ENCODE measurements around the gene CSF1.

Gene CSF1

DNA sequence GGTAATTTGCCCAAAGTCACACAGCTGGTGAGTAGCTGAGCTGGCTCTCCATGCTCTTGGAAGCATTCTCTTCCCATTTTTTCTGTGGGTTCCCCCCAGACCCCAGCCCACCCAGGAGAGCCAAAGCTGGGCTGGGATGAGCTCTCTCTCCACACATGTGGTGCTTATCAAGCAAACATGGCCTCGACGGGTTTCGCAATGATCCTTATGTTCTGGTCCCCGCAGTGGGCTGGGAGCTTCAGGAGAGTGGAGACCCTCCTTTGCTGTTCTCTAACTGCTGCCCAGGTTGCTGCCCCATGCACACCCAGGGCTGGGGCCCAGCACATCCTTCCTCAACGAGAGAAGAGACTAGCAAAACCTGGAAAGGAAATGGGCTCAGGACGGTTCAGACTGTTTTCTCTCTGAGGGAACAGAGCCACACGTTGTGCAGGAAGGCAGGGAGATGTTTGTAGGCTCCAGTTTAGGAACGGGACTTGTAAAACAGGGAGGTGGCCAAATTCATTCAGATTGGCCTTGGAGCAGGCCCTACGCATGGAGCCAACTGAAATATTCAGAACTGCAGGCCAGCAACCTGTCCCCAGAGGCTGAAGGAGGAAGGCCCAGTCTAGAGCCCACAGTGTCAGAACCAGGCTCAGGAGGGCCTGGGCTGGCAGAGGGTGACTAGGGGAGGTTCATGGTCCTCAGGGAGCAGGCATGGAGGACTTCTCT, 27.2 kb upstream of the CSF1 start:
- no peak for DNase-seq

DNA sequence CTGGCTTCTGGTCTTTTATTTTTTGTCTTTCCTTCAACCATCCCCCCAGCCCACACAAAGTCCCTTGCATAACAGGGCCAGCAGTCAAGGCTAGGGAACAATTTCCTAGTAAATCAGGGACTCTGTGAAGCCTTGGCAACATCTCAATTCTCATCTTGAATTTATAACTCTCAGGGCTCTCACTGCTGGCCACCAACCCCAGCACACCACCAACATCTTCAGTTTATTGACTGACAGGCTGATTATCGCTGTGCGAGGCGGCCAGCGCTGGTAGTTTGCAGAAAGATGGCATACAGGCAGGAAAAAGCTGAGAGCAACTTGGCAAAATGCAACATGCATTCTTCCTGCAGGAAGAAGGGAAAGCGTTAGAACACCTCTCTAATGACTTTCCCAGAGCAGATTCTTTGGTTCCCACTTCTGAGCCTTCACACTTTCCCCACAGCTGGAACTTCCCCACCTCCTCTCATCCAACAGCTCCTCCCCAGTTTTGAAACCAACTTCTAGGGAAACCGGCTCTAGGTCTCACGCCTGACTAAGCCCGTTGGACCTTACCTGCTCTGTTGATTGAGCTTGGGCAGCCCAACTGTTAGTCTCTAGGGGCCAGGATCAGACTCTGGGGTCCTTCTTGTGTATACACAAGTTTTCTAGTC, 26.3 kb upstream of the CSF1 start:
- DNase-seq: no peak

DNA sequence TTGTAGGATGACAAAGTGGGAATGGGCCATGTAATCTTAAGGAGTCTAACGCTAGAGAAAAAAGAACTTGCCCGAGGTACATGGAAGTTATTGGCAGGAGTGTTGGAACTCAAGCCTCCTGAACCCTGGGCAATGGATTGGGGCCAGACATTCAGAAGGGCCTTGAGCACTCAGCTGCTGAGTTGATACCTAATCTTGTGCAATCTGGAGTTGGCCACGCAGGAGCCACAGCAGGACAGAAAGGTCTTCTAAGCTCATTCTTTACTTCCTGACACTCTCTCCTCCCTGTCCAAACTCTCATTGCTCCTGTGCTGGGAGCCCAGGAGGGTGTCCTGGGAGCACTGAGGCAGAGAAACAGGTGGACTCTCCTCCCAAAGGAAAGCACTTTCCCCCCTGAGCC, 25.1 kb upstream of the CSF1 start:
- no peak for DNase-seq

DNA sequence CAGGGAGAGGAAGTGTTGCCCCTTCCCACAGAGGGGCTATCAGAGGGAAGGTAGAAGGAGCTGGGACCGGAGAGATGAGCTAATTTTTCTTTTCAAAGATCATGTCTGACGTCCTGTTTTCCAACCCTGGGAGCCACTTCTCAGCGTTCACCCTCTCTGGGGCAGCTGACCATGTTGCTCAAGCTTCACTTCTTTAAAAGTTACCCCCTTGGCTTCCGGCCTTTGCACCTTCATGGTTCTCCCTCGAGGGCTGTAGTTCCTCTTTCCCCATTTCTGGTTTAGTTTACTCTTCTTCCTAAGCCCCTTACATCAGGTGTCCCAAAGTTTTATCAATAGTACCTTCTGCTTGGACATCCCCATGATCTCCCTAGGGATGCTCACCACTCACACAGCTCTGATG, 23.8 kb upstream of the CSF1 start:
- no peak for DNase-seq

DNA sequence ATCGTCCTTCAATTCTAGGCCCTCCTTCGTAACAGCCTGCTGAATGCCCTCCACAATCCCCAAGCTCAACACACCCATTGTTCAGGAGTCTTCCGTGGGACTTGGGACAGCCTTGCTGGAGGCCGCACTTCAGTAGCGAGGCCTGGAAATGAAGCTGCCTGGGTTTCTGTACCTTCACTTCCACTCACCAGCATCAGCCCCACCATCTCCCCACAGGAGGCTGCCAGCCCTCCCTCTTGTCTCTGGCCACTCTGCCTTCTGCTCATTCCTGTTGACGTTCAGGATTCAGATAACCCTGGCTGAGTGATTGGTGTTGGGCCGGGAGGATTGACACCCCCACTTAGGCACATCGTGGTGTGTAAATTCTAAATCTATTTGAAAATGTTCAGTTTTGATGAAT, 23.4 kb upstream of the CSF1 start:
- no peak for DNase-seq

DNA sequence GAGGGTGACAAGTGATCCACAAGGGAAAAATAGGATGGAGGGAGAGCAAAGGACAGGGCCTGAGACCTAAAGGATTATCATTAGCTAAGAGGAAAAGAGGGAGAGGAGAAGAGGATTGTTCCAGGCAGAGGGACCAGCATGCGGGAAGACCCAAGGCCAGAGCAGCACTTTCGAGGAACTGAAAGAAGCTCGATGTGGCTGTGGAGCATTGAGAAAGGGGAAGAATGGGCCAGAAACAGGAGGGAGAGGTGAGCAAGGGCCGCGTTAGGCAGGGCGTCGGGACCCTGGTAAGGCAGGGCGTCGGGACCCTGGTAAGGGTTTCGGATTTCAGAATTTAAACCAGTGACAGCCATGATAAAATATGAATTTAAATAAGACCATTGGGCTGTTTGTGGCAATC, 22.8 kb upstream of the CSF1 start:
- no peak for DNase-seq

DNA sequence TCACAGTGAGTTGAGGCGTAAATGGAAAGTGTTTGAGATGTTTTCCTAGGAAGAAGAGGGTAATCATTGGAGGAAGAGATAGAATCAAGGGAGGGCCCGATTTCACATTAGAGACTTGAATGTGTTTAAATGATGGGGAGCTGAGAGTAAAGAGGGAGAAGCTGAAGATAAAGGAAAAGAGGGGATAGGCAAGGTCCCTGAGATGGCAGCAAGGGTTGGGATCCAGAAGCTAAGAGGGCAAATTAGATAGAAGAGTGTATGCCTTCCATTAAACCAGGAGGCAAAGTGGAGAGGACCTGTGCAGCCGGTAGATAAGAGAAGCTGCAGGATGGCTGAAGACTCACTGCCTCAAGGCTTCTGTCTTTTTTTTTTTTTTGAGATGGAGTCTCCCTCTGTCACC, 21.6 kb upstream of the CSF1 start:
- DNase-seq: no peak

DNA sequence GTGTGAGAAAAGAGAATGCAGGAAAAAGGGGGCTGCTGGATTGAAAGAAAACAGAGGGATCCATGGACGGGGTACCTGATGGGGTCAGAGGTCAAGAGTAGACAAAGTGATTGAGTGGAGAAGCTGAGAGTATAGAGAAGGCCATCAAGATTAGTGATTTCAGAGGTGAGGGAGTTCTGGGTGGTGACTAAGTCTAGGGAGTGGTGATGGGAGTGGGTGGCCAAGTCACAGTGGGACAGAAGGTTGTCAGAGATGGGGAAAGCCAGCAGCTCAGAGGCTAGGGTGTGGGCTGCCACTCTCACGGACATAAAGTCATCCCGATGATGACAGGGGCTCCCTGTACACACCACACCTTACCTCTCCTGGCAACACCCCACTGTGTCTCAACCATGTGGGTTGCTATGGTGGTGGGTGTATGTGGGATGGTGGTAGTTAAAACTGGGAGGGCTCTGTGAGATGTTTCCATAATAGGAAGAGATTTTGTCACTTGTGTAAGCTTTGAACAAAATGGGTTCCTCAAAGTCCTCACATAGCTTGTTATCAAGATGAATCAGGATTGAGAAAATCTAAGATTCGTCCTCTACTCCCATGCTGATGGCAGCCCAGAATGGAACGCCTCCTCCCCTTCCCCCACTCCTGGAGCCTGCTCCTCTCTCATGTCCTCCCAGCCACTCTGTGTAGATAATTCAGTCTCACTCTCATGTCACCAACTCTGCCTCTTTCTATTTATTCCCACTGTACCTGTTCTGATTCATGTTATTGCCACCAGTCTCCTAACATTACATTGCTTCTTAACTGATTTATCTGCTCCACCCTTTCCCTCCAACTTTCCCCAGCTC, 20.3 kb upstream of the CSF1 start:
- peak; percentile 41 for DNase-seq

DNA sequence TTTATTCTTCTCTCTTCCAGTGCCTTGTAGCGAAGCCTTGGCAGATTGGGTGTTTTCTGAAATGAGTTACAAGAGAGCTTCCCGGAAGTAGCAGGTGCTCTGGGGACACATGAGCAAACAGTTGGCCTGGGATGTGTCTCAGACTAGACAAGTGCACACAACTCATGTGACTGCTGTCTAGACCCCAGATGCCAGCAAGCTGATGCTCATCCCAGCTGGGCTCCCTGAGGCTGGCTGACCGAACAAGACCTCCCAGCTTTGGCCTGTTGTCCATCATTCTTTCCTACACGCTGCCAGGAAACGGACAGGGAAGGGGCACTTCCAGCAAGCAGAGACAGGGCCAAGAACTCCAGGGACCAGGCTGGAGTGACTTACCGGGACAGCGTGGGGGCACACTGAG, 18.7 kb upstream of the CSF1 start:
- DNase-seq: no peak

DNA sequence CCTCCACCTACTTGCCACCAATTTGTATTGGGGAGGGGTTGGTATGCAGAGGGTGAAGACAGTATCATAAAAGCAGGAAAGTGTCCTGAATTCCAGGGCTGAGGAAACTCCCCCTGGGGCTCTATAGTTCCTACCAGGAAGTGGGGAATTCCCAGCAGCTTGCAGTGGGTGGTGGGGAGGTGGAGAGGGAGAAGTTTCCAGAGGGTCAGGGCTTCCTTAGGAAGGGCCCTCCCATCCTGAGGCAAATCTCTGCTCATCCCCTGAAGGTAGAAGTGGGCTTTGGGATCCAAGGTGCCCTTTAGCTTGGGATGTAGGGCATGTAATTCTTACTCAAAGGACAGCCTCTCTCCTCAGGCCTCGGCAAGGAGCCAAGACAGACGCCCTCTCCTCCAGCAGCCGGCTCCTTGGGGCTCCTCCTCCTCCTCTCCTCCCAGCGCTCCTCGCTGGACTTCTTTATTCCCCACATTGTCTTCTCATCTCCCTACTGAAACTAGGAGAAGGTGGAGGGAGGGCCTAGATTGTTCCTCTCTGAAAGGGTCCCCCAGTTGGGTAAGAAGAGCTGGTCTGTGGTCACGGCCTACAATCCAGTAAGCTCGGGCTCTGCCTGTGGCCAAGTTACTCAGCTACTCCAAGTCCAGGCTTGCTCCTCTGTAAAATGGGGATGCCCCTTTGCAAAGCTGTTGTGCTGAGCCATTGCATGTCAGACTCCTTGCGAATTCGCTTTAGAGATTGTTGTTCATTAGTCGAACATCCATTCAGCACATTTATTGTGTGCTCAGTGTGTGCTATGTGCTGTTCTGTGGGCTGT, 17.9 kb upstream of the CSF1 start:
- DNase-seq: no peak

DNA sequence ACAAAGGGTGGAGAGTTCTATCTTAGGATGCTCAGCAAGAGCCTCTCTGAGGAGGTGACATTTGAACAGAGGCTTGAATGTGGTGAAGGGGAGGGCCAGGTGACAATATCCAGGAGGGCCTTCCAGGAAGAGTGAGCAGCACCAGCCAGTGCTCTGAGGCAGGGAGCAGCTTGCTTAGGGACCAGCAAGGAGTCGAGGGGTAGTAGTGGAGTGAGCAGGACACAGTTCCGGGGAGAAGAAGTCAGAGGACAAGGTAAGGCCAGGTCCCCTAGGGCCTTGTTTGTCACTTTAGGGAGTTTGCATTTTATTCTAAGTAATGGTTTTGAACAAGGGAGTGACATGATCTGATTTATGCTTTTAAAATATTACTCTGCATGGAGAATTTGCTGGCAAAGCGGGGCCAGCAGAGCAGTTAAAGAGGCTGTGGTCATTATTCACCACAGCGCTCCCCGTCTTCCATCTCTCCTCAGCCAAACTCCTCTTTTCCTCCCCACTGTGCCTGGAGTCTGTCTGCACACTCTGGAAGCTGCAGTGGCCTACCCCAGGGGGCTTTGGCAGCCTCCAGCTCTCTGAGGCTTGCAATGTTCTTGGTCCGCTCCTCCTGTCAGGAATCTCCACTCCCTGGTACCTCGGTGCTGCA, 17.0 kb upstream of the CSF1 start:
- no peak for DNase-seq

DNA sequence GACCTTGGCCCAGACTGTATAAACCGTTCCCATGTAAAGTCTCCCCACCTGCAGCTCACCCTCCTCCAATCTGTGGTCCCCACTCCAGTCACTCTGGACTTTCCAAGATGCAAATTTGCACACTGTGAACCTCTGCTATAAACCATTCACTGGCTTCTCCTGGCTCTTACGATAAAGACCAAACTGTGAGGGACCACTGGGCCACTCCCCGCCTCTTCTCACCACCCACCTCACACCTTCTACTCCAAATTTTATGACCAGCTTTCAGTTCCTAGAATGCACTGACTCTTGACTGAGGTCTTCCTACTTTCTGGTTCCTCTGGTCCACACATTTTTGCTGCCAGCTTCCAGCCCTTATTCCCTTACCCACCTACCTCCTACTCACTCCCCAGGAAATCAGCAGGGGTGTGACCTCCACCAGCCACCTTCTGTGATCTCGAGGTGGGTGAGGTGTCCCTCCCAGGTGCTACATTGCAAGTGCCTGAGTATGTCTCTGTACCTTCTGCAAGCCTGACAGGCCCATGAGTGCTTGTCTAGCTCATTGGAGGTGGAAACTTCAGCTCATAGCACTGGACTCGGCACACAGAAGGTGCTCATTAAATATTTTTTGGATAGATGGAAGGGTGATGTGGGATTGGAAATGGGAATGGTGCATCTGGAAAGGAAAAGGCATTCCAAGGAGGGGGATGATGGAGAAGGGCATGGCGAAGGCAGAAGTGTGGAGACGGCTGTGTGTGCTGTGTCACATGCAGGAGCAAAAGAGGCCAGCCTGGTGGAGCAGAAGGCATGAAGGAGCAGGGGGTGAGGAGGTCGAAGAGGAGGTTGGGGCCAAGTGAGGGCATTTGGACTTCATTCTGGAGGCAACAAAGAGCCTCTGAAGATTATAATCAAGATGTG, 15.6 kb upstream of the CSF1 start:
- no peak for DNase-seq

DNA sequence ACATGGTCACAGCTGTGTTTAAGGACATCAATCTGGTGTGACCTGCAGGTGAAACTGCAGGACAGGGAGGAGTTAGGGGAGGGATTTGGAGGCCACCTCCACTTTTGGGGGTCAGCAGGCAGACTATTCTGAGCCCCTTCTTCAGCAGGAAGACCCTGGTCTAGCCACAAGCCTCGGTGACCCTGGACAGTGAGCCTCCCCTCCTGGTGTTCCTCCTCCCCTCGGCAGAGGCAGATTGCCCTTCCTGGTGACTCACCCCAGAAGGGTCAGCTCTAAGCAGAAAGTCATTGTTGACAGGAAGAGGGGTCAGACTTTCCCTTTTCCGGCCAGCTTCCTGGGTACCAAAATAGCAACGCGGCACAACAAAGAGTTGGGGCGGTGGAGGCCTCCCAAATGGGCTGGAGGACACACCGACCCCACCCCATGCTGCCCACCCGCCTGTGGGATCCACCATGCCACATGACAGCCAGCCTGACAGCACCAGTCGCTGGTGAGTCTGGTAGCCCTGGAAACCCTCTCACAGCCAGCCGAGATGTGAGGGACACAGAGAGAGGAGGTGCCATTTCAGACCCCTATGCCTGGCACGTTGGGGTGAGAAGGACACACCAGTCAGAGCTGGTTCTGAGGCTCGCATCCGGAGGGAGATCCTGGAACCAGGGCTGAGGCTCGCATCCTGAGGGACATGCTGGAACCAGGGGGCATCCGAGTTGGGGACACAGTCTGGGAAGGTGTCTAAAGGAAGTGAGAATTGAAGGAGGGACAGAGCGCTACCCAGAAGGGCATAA, 14.7 kb upstream of the CSF1 start:
- DNase-seq: no peak

DNA sequence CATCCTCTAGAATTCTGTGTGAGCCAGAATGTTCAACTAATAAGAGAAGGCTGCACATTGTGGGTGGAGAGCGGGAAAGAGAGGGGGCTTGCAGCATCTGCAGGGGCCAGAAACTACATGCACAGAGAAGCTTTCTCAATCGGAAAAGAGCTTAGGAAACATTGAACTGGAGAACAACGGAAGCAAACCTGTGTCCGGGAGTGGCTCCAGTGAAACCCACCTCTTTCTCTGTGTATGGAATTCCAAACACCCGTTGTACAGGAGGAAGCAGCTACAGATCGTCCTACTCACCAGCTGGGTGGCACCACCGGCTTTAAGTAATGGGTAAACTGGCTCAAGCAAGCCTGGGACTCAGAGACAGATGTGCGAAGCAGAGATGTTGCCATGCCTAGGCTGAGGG, 14.0 kb upstream of the CSF1 start:
- DNase-seq: no peak

DNA sequence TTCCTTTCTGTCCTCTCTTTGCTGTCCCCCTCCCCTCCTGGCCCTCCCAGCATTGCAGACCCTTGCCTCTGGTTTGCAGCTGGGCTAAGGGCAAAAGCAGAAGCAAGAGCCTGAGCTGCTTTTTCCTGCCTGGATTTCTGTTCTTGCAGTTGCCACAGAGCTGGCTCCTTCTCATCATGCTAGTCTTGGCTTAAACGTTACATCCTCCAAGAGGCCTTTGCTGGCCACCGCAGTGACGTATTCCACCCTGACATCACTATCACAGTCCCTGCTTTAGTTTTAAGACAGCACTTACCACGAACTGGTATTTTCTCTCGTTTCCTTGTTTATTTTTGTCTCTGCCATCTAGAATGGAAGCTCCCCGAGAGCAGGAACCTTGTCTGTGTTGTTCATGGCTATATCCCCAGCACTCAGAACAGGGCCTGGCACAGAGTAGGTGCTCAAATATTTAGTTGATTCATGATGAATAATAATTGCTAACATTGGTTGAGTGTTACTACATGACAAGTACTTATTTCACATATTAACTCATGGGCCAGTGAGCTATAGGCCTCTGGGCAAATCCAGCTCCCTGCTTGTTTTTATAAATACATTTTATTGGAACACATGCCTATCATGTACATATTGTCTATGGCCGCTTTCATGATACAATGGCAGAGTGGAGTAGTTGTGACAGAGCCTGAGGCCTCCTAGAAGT, 13.2 kb upstream of the CSF1 start:
- no peak for DNase-seq

DNA sequence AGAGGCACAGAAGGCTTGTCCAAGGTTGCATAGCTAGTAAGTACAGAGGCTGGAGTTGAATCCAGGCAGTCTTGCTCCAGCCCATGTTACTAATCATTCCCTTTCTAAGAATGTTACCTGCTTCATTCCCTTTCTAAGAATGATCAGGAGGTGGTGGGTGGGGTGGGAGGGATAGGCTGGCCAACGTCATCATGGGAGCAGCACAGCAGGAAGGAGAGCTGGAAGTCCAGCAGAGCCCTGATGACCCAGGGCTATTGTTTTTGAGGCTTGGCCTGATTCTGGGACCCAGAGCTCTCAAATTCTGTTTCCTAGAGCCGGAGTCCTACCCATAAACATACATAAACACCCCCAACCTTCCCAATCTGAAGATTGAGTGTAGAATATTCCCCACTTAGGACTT, 11.8 kb upstream of the CSF1 start:
- DNase-seq: no peak

DNA sequence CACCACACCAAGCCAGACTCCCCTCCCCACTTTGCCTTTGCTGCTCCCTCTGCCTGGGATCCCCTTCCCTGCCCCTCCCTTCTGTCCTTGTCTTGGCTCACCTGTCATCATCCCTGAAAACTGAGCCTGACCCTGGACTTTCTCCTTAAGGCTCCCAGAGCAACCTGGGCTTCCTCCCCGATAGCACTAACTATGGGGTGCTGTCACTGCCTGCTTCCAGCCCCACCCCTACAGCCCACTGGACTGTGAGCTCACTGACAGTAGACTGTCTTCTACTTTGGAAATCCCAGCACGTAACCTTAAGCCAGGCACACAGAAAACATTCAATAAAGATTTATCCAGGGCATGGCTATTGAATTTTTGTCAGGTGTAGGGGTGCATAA, 9.5 kb upstream of the CSF1 start:
- DNase-seq: no peak

DNA sequence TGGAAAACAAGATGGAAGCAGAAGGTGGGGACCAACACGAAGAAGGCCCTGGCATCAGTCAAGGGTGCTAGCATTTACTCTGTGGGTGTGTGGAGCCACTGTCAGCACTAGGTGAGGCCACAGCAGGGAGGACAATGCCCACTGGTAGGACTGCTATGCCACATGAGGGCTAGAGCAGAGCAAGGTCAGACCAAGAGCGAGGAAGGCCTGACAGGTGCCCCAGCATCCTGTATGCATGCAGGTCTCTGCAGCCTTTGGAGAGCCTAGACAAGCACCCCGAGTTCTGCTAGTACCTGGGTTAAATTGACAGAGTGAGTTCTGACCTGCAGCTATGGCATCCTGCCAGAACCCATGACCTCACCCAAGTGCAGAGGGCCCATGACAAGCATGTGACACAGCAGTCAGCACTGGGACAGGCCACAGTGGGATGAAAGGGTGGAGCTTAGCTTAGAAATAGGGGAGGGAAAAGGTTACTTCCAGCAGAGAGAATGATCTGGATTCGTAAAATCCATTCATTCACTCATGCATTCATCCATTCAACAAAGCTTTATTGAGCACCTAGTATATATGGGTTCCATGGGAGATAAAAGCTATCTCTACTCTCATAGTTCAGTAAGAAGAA, 9.0 kb upstream of the CSF1 start:
- DNase-seq: no peak

DNA sequence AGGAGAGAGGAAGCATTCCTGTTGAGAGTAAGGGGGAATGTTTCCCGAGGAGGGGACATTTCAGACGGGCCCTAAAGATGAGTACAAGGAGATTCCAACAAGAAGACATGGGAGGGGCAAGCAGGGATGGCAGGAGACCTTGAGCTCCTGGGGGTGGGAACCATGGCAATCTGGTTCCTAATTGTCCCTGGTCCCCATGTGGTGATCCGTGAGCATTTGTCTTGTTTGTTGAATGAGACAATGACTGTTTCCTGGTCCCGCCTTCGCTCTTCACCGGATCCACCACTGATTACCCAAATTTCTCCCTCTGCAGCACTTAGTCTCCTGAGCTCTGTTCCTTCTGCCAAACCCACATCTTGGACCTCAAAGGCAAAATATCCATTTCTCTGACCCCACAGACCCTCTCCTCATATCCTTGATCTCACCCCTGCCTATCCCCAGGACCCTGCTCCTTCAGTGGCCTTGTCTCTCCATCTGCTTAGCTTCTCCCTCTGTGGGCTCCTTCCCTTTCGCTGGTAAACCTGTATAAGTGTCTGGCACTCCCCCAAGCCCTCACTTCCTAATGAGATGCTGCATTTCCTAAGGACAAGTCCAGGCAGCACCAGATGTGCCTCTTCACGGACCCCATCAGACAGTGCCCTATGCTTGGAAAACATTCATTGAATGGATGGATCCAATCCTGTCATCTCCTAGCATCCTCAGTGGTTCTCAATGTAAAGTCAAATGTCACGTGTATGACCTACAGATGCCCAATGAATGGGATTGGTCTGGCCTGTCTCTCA, 8.3 kb upstream of the CSF1 start:
- no peak for DNase-seq
